HEK293 (cell line): ENCODE results near the gene PGA5.

Source experiments
- CTCF ChIA-PET: fragments of 350-600 bp; formaldehyde crosslinking; extraction: SDS; loops from one replicate; lab custom pipeline; 2021; ENCODE audit warnings: antibody characterized with exemption; lab: Yijun Ruan, JAX
- POLR2A ChIA-PET: fragments of 300-600 bp; formaldehyde crosslinking; extraction: SDS; loops from one replicate; lab custom pipeline; 2020; ENCODE audit warnings: antibody characterized with exemption, inconsistent platforms; lab: Yijun Ruan, JAX
- H3K27ac ChIP-seq: fragments of 200-500 bp; sonication (Bioruptor generic); 2 replicates; pipeline ENCODE4 v1.5.1; 2014; ENCODE audit warnings: low read depth, low read length, control low read depth, inconsistent platforms; ENCODE audit errors: extremely low read depth
- H3K36me3 ChIP-seq, 2 experiments: fragments of 200-500 bp in 1 of 2; sonication (Bioruptor generic) in 1 of 2; 1 replicate in 1 of 2; 2 replicates in 1 of 2; pipeline ENCODE4 v1.5.1; 2014 to 2017; ENCODE audit warnings: inconsistent platforms in 2 of 2, low read length in 2 of 2; ENCODE audit not compliant: control insufficient read depth in 2 of 2, insufficient read depth in 1 of 2
- H3K4me1 ChIP-seq: fragments of 200-500 bp; sonication (Bioruptor generic); 2 replicates; pipeline ENCODE4 v1.5.1; 2014; ENCODE audit warnings: mild to moderate bottlenecking, low read length, inconsistent platforms; ENCODE audit not compliant: control insufficient read depth, insufficient read depth
- H3K4me3 ChIP-seq: 2 replicates; pipeline ENCODE4 v1.5.1; 2011; ENCODE audit warnings: low read depth, mild to moderate bottlenecking, control low read depth, low read length, moderate library complexity
- H3K9me3 ChIP-seq: fragments of 200-500 bp; sonication (Bioruptor generic); 2 replicates; pipeline ENCODE4 v1.5.1; 2014; ENCODE audit warnings: low read depth, low read length, inconsistent platforms; ENCODE audit not compliant: control insufficient read depth, insufficient read depth
- FEZF1 ChIP-seq: fragments of 450-650 bp; formaldehyde crosslinking; IDR thresholded peaks from 2 replicates; pipeline ENCODE4 v1.5.1; 2016; ENCODE audit warnings: missing biosample characterization, missing genetic modification characterization
- GLI2 ChIP-seq: fragments of 450-650 bp; formaldehyde crosslinking; IDR thresholded peaks from 2 replicates; pipeline ENCODE4; 2017; ENCODE audit warnings: missing biosample characterization, missing genetic modification characterization, low read depth, borderline replicate concordance
- IKZF3 ChIP-seq: fragments of 450-650 bp; IDR thresholded peaks from 2 replicates; pipeline ENCODE4 v1.5.0; 2018; ENCODE audit warnings: missing biosample characterization, mild to moderate bottlenecking, missing genetic modification characterization, moderate library complexity
- KLF10 ChIP-seq: fragments of 450-650 bp; IDR thresholded peaks from 2 replicates; pipeline ENCODE4 v1.5.1; 2018; ENCODE audit warnings: missing biosample characterization, mild to moderate bottlenecking, missing genetic modification characterization
- MYNN ChIP-seq: fragments of 450-650 bp; formaldehyde crosslinking; IDR thresholded peaks from 2 replicates; pipeline ENCODE4 v1.5.1; 2016; ENCODE audit warnings: missing biosample characterization, missing genetic modification characterization, borderline replicate concordance
- MZF1 ChIP-seq: fragments of 450-650 bp; formaldehyde crosslinking; IDR thresholded peaks from 2 replicates; pipeline ENCODE4 v1.5.1; 2017; ENCODE audit warnings: missing biosample characterization, missing genetic modification characterization, borderline replicate concordance
- TRIM28 ChIP-seq: IDR thresholded peaks from 2 replicates; pipeline ENCODE4 v1.6.1; 2011; ENCODE audit warnings: low read length, control low read depth, borderline replicate concordance
- WT1 ChIP-seq: fragments of 450-650 bp; formaldehyde crosslinking; IDR thresholded peaks from 2 replicates; pipeline ENCODE4 v1.5.1; 2016; ENCODE audit warnings: missing biosample characterization, missing genetic modification characterization
- YY2 ChIP-seq: fragments of 450-650 bp; formaldehyde crosslinking; IDR thresholded peaks from 2 replicates; pipeline ENCODE4 v1.5.1; 2016; ENCODE audit warnings: missing biosample characterization, missing genetic modification characterization
- ZNF2 ChIP-seq: fragments of 450-650 bp; formaldehyde crosslinking; IDR thresholded peaks from 2 replicates; pipeline ENCODE4 v1.5.1; 2016; ENCODE audit warnings: missing biosample characterization, missing genetic modification characterization
- ZNF366 ChIP-seq: fragments of 450-650 bp; formaldehyde crosslinking; conservative IDR thresholded peaks from 2 replicates; pipeline ENCODE4 v1.5.1; 2016; ENCODE audit warnings: missing biosample characterization, missing genetic modification characterization
- ZNF529 ChIP-seq: fragments of 450-650 bp; formaldehyde crosslinking; IDR thresholded peaks from 2 replicates; pipeline ENCODE4 v1.5.1; 2017; ENCODE audit warnings: missing genetic modification characterization, missing biosample characterization; ENCODE audit not compliant: insufficient replicate concordance
- ZNF558 ChIP-seq: fragments of 450-650 bp; formaldehyde crosslinking; IDR thresholded peaks from 2 replicates; pipeline ENCODE4 v1.5.1; 2016; ENCODE audit warnings: missing biosample characterization, missing genetic modification characterization
- ZNF776 ChIP-seq: fragments of 450-650 bp; formaldehyde crosslinking; IDR thresholded peaks from 2 replicates; pipeline ENCODE4 v1.5.0; 2017; ENCODE audit warnings: missing biosample characterization, missing genetic modification characterization, borderline replicate concordance
- ZSCAN16 ChIP-seq: fragments of 450-650 bp; formaldehyde crosslinking; IDR thresholded peaks from 2 replicates; pipeline ENCODE4 v1.5.1; 2016; ENCODE audit warnings: missing biosample characterization, missing genetic modification characterization
- TF ChIP-seq, protein P1 (sequence below): fragments of 450-650 bp; formaldehyde crosslinking; IDR thresholded peaks from 2 replicates; pipeline ENCODE4 v1.5.1; 2016; ENCODE audit warnings: missing biosample characterization, missing genetic modification characterization, borderline replicate concordance
- TF ChIP-seq, protein P2 (sequence below): fragments of 450-650 bp; formaldehyde crosslinking; conservative IDR thresholded peaks from 2 replicates; pipeline ENCODE4 v1.5.1; 2016; ENCODE audit warnings: low read depth, missing biosample characterization, missing genetic modification characterization
- TF ChIP-seq, protein P3 (sequence below): fragments of 450-650 bp; formaldehyde crosslinking; IDR thresholded peaks from 2 replicates; pipeline ENCODE4 v1.5.1; 2016; ENCODE audit warnings: missing biosample characterization, missing genetic modification characterization, borderline replicate concordance
- TF ChIP-seq, protein P4 (sequence below): fragments of 450-650 bp; formaldehyde crosslinking; IDR thresholded peaks from 2 replicates; pipeline ENCODE4 v1.5.1; 2016; ENCODE audit warnings: missing biosample characterization, missing genetic modification characterization

The PGA5 gene

DNA sequence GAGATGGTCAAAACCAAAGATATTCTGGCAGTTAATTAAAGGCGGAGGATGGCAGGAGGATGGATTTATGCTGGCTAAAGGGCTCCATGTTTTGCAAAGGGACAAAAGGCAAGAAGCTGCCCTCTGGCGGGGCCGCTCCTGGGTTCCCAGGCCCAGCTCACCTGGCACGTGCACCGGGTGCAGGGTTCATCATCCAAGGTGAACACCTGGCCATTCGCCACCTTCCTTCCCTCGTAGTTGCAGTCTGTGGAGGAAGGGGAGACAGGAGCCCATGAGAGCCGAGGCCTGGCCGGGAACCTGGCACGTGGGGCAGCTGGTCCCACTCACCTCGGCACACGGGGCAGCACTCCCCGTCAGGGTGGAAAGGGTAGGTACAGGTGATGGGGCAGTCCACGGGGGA, 23.8 kb downstream of the PGA5 start:
- TF ChIP-seq YY2 (tag by site-specific recombination) (no peak), MZF1 (tag by site-specific recombination) (no peak), ZNF558 (tag by site-specific recombination) (no peak), FEZF1 (tag by site-specific recombination) (no peak), IKZF3 (tag by site-specific recombination) (no peak), KLF10 (tag by site-specific recombination) (no peak), ZNF529 (tag by site-specific recombination) (no peak), ZNF776 (tag by site-specific recombination) (no peak), ZSCAN16 (tag by site-specific recombination) (no peak), GLI2 (no peak), TRIM28 (no peak), ZNF2 (tag by site-specific recombination) (no peak), WT1 (tag by site-specific recombination) (no peak), ZNF366 (tag by site-specific recombination) (no peak), MYNN (tag by site-specific recombination) (no peak)
- TF ChIP-seq, protein P1, sequence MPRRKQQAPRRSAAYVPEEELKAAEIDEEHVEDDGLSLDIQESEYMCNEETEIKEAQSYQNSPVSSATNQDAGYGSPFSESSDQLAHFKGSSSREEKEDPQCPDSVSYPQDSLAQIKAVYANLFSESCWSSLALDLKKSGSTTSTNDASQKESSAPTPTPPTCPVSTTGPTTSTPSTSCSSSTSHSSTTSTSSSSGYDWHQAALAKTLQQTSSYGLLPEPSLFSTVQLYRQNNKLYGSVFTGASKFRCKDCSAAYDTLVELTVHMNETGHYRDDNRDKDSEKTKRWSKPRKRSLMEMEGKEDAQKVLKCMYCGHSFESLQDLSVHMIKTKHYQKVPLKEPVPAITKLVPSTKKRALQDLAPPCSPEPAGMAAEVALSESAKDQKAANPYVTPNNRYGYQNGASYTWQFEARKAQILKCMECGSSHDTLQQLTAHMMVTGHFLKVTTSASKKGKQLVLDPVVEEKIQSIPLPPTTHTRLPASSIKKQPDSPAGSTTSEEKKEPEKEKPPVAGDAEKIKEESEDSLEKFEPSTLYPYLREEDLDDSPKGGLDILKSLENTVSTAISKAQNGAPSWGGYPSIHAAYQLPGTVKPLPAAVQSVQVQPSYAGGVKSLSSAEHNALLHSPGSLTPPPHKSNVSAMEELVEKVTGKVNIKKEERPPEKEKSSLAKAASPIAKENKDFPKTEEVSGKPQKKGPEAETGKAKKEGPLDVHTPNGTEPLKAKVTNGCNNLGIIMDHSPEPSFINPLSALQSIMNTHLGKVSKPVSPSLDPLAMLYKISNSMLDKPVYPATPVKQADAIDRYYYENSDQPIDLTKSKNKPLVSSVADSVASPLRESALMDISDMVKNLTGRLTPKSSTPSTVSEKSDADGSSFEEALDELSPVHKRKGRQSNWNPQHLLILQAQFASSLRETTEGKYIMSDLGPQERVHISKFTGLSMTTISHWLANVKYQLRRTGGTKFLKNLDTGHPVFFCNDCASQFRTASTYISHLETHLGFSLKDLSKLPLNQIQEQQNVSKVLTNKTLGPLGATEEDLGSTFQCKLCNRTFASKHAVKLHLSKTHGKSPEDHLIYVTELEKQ (tag by site-specific recombination) = no peak
- TF ChIP-seq, protein P2, sequence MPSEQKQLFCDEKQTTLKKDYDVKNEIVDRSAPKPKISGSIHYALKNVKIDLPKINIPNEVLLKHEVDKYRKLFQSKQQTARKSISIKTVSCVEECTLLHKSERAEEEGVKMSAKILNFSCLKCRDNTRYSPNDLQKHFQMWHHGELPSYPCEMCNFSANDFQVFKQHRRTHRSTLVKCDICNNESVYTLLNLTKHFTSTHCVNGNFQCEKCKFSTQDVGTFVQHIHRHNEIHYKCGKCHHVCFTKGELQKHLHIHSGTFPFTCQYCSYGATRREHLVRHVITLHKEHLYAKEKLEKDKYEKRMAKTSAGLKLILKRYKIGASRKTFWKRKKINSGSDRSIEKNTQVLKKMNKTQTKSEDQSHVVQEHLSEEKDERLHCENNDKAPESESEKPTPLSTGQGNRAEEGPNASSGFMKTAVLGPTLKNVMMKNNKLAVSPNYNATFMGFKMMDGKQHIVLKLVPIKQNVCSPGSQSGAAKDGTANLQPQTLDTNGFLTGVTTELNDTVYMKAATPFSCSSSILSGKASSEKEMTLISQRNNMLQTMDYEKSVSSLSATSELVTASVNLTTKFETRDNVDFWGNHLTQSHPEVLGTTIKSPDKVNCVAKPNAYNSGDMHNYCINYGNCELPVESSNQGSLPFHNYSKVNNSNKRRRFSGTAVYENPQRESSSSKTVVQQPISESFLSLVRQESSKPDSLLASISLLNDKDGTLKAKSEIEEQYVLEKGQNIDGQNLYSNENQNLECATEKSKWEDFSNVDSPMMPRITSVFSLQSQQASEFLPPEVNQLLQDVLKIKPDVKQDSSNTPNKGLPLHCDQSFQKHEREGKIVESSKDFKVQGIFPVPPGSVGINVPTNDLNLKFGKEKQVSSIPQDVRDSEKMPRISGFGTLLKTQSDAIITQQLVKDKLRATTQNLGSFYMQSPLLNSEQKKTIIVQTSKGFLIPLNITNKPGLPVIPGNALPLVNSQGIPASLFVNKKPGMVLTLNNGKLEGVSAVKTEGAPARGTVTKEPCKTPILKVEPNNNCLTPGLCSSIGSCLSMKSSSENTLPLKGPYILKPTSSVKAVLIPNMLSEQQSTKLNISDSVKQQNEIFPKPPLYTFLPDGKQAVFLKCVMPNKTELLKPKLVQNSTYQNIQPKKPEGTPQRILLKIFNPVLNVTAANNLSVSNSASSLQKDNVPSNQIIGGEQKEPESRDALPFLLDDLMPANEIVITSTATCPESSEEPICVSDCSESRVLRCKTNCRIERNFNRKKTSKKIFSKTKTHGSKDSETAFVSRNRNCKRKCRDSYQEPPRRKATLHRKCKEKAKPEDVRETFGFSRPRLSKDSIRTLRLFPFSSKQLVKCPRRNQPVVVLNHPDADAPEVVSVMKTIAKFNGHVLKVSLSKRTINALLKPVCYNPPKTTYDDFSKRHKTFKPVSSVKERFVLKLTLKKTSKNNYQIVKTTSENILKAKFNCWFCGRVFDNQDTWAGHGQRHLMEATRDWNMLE = no peak
- TF ChIP-seq, protein P3, sequence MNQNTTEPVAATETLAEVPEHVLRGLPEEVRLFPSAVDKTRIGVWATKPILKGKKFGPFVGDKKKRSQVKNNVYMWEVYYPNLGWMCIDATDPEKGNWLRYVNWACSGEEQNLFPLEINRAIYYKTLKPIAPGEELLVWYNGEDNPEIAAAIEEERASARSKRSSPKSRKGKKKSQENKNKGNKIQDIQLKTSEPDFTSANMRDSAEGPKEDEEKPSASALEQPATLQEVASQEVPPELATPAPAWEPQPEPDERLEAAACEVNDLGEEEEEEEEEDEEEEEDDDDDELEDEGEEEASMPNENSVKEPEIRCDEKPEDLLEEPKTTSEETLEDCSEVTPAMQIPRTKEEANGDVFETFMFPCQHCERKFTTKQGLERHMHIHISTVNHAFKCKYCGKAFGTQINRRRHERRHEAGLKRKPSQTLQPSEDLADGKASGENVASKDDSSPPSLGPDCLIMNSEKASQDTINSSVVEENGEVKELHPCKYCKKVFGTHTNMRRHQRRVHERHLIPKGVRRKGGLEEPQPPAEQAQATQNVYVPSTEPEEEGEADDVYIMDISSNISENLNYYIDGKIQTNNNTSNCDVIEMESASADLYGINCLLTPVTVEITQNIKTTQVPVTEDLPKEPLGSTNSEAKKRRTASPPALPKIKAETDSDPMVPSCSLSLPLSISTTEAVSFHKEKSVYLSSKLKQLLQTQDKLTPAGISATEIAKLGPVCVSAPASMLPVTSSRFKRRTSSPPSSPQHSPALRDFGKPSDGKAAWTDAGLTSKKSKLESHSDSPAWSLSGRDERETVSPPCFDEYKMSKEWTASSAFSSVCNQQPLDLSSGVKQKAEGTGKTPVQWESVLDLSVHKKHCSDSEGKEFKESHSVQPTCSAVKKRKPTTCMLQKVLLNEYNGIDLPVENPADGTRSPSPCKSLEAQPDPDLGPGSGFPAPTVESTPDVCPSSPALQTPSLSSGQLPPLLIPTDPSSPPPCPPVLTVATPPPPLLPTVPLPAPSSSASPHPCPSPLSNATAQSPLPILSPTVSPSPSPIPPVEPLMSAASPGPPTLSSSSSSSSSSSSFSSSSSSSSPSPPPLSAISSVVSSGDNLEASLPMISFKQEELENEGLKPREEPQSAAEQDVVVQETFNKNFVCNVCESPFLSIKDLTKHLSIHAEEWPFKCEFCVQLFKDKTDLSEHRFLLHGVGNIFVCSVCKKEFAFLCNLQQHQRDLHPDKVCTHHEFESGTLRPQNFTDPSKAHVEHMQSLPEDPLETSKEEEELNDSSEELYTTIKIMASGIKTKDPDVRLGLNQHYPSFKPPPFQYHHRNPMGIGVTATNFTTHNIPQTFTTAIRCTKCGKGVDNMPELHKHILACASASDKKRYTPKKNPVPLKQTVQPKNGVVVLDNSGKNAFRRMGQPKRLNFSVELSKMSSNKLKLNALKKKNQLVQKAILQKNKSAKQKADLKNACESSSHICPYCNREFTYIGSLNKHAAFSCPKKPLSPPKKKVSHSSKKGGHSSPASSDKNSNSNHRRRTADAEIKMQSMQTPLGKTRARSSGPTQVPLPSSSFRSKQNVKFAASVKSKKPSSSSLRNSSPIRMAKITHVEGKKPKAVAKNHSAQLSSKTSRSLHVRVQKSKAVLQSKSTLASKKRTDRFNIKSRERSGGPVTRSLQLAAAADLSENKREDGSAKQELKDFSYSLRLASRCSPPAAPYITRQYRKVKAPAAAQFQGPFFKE (tag by site-specific recombination) = no peak
- TF ChIP-seq, protein P4, sequence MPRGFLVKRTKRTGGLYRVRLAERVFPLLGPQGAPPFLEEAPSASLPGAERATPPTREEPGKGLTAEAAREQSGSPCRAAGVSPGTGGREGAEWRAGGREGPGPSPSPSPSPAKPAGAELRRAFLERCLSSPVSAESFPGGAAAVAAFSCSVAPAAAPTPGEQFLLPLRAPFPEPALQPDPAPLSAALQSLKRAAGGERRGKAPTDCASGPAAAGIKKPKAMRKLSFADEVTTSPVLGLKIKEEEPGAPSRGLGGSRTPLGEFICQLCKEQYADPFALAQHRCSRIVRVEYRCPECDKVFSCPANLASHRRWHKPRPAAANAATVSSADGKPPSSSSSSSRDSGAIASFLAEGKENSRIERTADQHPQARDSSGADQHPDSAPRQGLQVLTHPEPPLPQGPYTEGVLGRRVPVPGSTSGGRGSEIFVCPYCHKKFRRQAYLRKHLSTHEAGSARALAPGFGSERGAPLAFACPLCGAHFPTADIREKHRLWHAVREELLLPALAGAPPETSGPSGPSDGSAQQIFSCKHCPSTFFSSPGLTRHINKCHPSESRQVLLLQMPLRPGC (tag by site-specific recombination) = no peak
- TF ChIP-seq, all 188 proteins: peak for 0
- CTCF ChIA-PET = interaction anchor here (1.0 kb wide), 1 partner anchor 11 kb away, joined by 4 read pairs; no protein-coding TSS in a partner anchor
- Histone ChIP-seq H3K4me3 (no peak overlapping the region), H3K36me3 (peaks cover 0 to 3% of the 10 kb centered on the region in 2 experiments; a peak in 2 of 3 replicates), H3K9me3 (no peaks in the 10 kb centered on the region), H3K27ac (no peak overlapping the region), H3K4me1 (no peaks in the 10 kb centered on the region)
- POLR2A ChIA-PET = no interaction called here
